ENCODE results near the gene FNDC3B. TPM values are rescaled to one million over a fixed set of nuclear protein-coding genes. Genes with fewer than 3 reads are reported as not detected.

The FNDC3B gene
- polyA plus RNA-seq, 1 donor: 25.9 TPM

- H3K36me3 ChIP-seq (ENCODE audit: control insufficient read depth, insufficient read depth, low read length): no peaks in the 10 kb centered on the region
- DNase-seq: no peak
- no peaks in the 10 kb centered on the region for H3K27me3 ChIP-seq (ENCODE audit: control insufficient read depth, insufficient read depth, low read length)
- no CpG with 5 or more reads among the region's 4 CpGs for WGBS (ENCODE audit: insufficient coverage, low lambda C conversion rate)
- no peaks in the 10 kb centered on the region for H3K9me3 ChIP-seq (ENCODE audit: control insufficient read depth, low read depth, low read length)
- H3K4me1 ChIP-seq (ENCODE audit: control insufficient read depth, insufficient read depth, low read length): peaks cover under 1% of the 10 kb centered on the region
- no peak overlapping the region for H3K4me3 ChIP-seq (ENCODE audit: low read length)
- H3K27ac ChIP-seq (ENCODE audit: low read length): no peak overlapping the region
Observed at GRCh38 chr3:172158741-172159140, 119.4 kb downstream of the FNDC3B start.

GRCh38 chr3:172159376-172159775 is 120.0 kb downstream of the FNDC3B start:
- WGBS (ENCODE audit: insufficient coverage, low lambda C conversion rate): no CpG with 5 or more reads among the region's 1 CpG
- H3K36me3 ChIP-seq (ENCODE audit: control insufficient read depth, insufficient read depth, low read length): no peaks in the 10 kb centered on the region
- H3K27me3 ChIP-seq (ENCODE audit: control insufficient read depth, insufficient read depth, low read length): no peaks in the 10 kb centered on the region
- no peak overlapping the region for H3K4me3 ChIP-seq (ENCODE audit: low read length)
- DNase-seq: no peak
- no peaks in the 10 kb centered on the region for H3K9me3 ChIP-seq (ENCODE audit: control insufficient read depth, low read depth, low read length)
- no peak overlapping the region for H3K27ac ChIP-seq (ENCODE audit: low read length)
- H3K4me1 ChIP-seq (ENCODE audit: control insufficient read depth, insufficient read depth, low read length): no peaks in the 10 kb centered on the region

- no peaks in the 10 kb centered on the region for H3K4me1 ChIP-seq (ENCODE audit: control insufficient read depth, insufficient read depth, low read length)
- WGBS (ENCODE audit: insufficient coverage, low lambda C conversion rate): no CpG with 5 or more reads among the region's 4 CpGs
- H3K27me3 ChIP-seq (ENCODE audit: control insufficient read depth, insufficient read depth, low read length): no peaks in the 10 kb centered on the region
- no peak overlapping the region for H3K4me3 ChIP-seq (ENCODE audit: low read length)
- DNase-seq: no peak
- H3K36me3 ChIP-seq (ENCODE audit: control insufficient read depth, insufficient read depth, low read length): no peaks in the 10 kb centered on the region
- H3K9me3 ChIP-seq (ENCODE audit: control insufficient read depth, low read depth, low read length): no peaks in the 10 kb centered on the region
- no peak overlapping the region for H3K27ac ChIP-seq (ENCODE audit: low read length)
Observed at GRCh38 chr3:172159962-172160538, 120.7 kb downstream of the FNDC3B start.

GRCh38 chr3:172161133-172161789 is 121.9 kb downstream of the FNDC3B start:
- H3K4me3 ChIP-seq (ENCODE audit: low read length): no peak overlapping the region
- no peaks in the 10 kb centered on the region for H3K27me3 ChIP-seq (ENCODE audit: control insufficient read depth, insufficient read depth, low read length)
- no peaks in the 10 kb centered on the region for H3K36me3 ChIP-seq (ENCODE audit: control insufficient read depth, insufficient read depth, low read length)
- no CpG with 5 or more reads among the region's 4 CpGs for WGBS (ENCODE audit: insufficient coverage, low lambda C conversion rate)
- H3K27ac ChIP-seq (ENCODE audit: low read length): no peak overlapping the region
- no peaks in the 10 kb centered on the region for H3K9me3 ChIP-seq (ENCODE audit: control insufficient read depth, low read depth, low read length)
- H3K4me1 ChIP-seq (ENCODE audit: control insufficient read depth, insufficient read depth, low read length): no peaks in the 10 kb centered on the region
- DNase-seq: no peak

- Histone ChIP-seq H3K27me3 (ENCODE audit: control insufficient read depth, insufficient read depth, low read length) (no peaks in the 10 kb centered on the region), H3K4me1 (ENCODE audit: control insufficient read depth, insufficient read depth, low read length) (no peaks in the 10 kb centered on the region), H3K36me3 (ENCODE audit: control insufficient read depth, insufficient read depth, low read length) (no peaks in the 10 kb centered on the region), H3K9me3 (ENCODE audit: control insufficient read depth, low read depth, low read length) (no peaks in the 10 kb centered on the region), H3K27ac (ENCODE audit: low read length) (no peak overlapping the region), H3K4me3 (ENCODE audit: low read length) (no peak overlapping the region)
- WGBS (ENCODE audit: insufficient coverage, low lambda C conversion rate): no CpG with 5 or more reads among the region's 9 CpGs
- no peak for DNase-seq
Observed at GRCh38 chr3:172161959-172162358, 122.6 kb downstream of the FNDC3B start.

- WGBS (ENCODE audit: insufficient coverage, low lambda C conversion rate): 100% methylated on average over 3 of the region's 3 CpGs
- H3K4me3 ChIP-seq (ENCODE audit: low read length): no peak overlapping the region
- no peak for DNase-seq
- H3K36me3 ChIP-seq (ENCODE audit: control insufficient read depth, insufficient read depth, low read length): no peaks in the 10 kb centered on the region
- no peak overlapping the region for H3K27ac ChIP-seq (ENCODE audit: low read length)
- no peaks in the 10 kb centered on the region for H3K27me3 ChIP-seq (ENCODE audit: control insufficient read depth, insufficient read depth, low read length)
- no peaks in the 10 kb centered on the region for H3K4me1 ChIP-seq (ENCODE audit: control insufficient read depth, insufficient read depth, low read length)
- H3K9me3 ChIP-seq (ENCODE audit: control insufficient read depth, low read depth, low read length): no peaks in the 10 kb centered on the region
Observed at GRCh38 chr3:172163320-172163719, 123.9 kb downstream of the FNDC3B start.

- Histone ChIP-seq H3K4me1 (ENCODE audit: control insufficient read depth, insufficient read depth, low read length) (no peaks in the 10 kb centered on the region), H3K27me3 (ENCODE audit: control insufficient read depth, insufficient read depth, low read length) (no peaks in the 10 kb centered on the region), H3K4me3 (ENCODE audit: low read length) (no peak overlapping the region), H3K36me3 (ENCODE audit: control insufficient read depth, insufficient read depth, low read length) (no peaks in the 10 kb centered on the region), H3K27ac (ENCODE audit: low read length) (no peak overlapping the region), H3K9me3 (ENCODE audit: control insufficient read depth, low read depth, low read length) (no peaks in the 10 kb centered on the region)
- DNase-seq: no peak
- WGBS (ENCODE audit: insufficient coverage, low lambda C conversion rate): 83% methylated on average over 2 of the region's 6 CpGs
Observed at GRCh38 chr3:172164620-172165362, 125.4 kb downstream of the FNDC3B start.

GRCh38 chr3:172166261-172166660 is 126.9 kb downstream of the FNDC3B start:
- DNase-seq: no peak
- H3K9me3 ChIP-seq (ENCODE audit: control insufficient read depth, low read depth, low read length): no peaks in the 10 kb centered on the region
- H3K27ac ChIP-seq (ENCODE audit: low read length): no peak overlapping the region
- H3K27me3 ChIP-seq (ENCODE audit: control insufficient read depth, insufficient read depth, low read length): no peaks in the 10 kb centered on the region
- H3K4me3 ChIP-seq (ENCODE audit: low read length): no peak overlapping the region
- H3K4me1 ChIP-seq (ENCODE audit: control insufficient read depth, insufficient read depth, low read length): no peaks in the 10 kb centered on the region
- peaks cover 3% of the 10 kb centered on the region for H3K36me3 ChIP-seq (ENCODE audit: control insufficient read depth, insufficient read depth, low read length)
- no CpG with 5 or more reads among the region's 6 CpGs for WGBS (ENCODE audit: insufficient coverage, low lambda C conversion rate)

GRCh38 chr3:172166890-172167289 is 127.5 kb downstream of the FNDC3B start:
- H3K27me3 ChIP-seq (ENCODE audit: control insufficient read depth, insufficient read depth, low read length): no peaks in the 10 kb centered on the region
- H3K4me3 ChIP-seq (ENCODE audit: low read length): no peak overlapping the region
- no peak overlapping the region for H3K27ac ChIP-seq (ENCODE audit: low read length)
- H3K4me1 ChIP-seq (ENCODE audit: control insufficient read depth, insufficient read depth, low read length): no peaks in the 10 kb centered on the region
- H3K9me3 ChIP-seq (ENCODE audit: control insufficient read depth, low read depth, low read length): no peaks in the 10 kb centered on the region
- H3K36me3 ChIP-seq (ENCODE audit: control insufficient read depth, insufficient read depth, low read length): peaks cover 3% of the 10 kb centered on the region
- WGBS (ENCODE audit: insufficient coverage, low lambda C conversion rate): 90% methylated on average over 2 of the region's 9 CpGs
- no peak for DNase-seq

- no peak overlapping the region for H3K27ac ChIP-seq (ENCODE audit: low read length)
- no peaks in the 10 kb centered on the region for H3K4me1 ChIP-seq (ENCODE audit: control insufficient read depth, insufficient read depth, low read length)
Observed at GRCh38 chr3:172167892-172168648, 128.7 kb downstream of the FNDC3B start.

More at GRCh38 chr3:172167892-172168648, 128.7 kb downstream of the FNDC3B start:
- Histone ChIP-seq H3K4me3 (ENCODE audit: low read length) (no peak overlapping the region), H3K27me3 (ENCODE audit: control insufficient read depth, insufficient read depth, low read length) (no peaks in the 10 kb centered on the region), H3K9me3 (ENCODE audit: control insufficient read depth, low read depth, low read length) (no peaks in the 10 kb centered on the region), H3K36me3 (ENCODE audit: control insufficient read depth, insufficient read depth, low read length) (peaks cover 3% of the 10 kb centered on the region)
- DNase-seq: no peak
- no CpG with 5 or more reads among the region's 3 CpGs for WGBS (ENCODE audit: insufficient coverage, low lambda C conversion rate)
